ENCODE measurements around the gene NCOR1.

- TF ChIP-seq ARNTL (CRISPR knock-in tag; IDR thresholded peaks at IDR 0.05; ENCODE audit: borderline replicate concordance, low read depth) (no peak), ZNF565 (CRISPR knock-in tag; conservative IDR thresholded peaks at IDR 0.05; ENCODE audit: low read depth) (no peak), PPARA (CRISPR knock-in tag; IDR thresholded peaks at IDR 0.05; ENCODE audit: borderline replicate concordance) (no peak), GLIS3 (CRISPR knock-in tag; IDR thresholded peaks at IDR 0.05) (no peak), TOX (CRISPR knock-in tag; IDR thresholded peaks at IDR 0.05; ENCODE audit: borderline replicate concordance) (no peak), CREB5 (CRISPR knock-in tag; IDR thresholded peaks at IDR 0.05; ENCODE audit: low read depth) (no peak)
These were observed 128.4 kb downstream of the NCOR1 start for GRCh38 chr17:16086957-16087356.

Measured in SK-N-SH treated with all-trans-retinoic acid at 6 μM for 48 hours (cell line).